Natural killer cell (primary cell): Measurements from ENCODE around the gene EYA4. TPM values are rescaled to one million over a fixed set of nuclear protein-coding genes. Genes with fewer than 3 reads are reported as not detected.

Source experiments
- ATAC-seq, 3 donors: fragments of 150-1000 bp in 2 of 3; fragments of 200-7000 bp in 1 of 3; cut with Tn5 transposase; 1 replicate in 1 of 3; 2 replicates in 2 of 3; pipeline ENCODE4 v1.10.0; 2021; ENCODE audit warnings: mild to moderate bottlenecking in 2 of 3, moderate library complexity in 2 of 3
- DNase-seq, 2 donors: peaks; one replicate each; pipeline versions ENCODE4 v3.0.0 to v3.0.0-alpha.2; 2013 to 2021; ENCODE audit warnings: mixed read lengths in 1 of 2
- H3K27ac ChIP-seq: one replicate; pipeline ENCODE4 v1.5.1; 2013; ENCODE audit warnings: mild to moderate bottlenecking, low read length
- H3K27me3 ChIP-seq: one replicate; pipeline ENCODE4 v1.6.1; 2013; ENCODE audit warnings: low read length; ENCODE audit not compliant: control insufficient read depth, insufficient read depth
- H3K36me3 ChIP-seq: one replicate; pipeline ENCODE4 v1.6.1; 2013; ENCODE audit warnings: low read length; ENCODE audit not compliant: control insufficient read depth, insufficient read depth
- H3K4me1 ChIP-seq: one replicate; pipeline ENCODE4 v1.6.1; 2013; ENCODE audit warnings: low read length; ENCODE audit not compliant: control insufficient read depth, insufficient read depth
- H3K4me3 ChIP-seq: one replicate; pipeline ENCODE4 v1.5.1; 2013; ENCODE audit warnings: low read length
- H3K9me3 ChIP-seq: one replicate; pipeline ENCODE4 v1.6.1; 2013; ENCODE audit warnings: low read length; ENCODE audit not compliant: control insufficient read depth, insufficient read depth
- H3K27ac Mint-ChIP-seq, 2 donors: one replicate each; pipeline ENCODE4 v1.8.0; 2022; ENCODE audit warnings: mild to moderate bottlenecking in 2 of 2, mixed read lengths in 2 of 2, moderate library complexity in 1 of 2
- H3K27me3 Mint-ChIP-seq, 2 donors: one replicate each; pipeline ENCODE4 v1.8.0; 2022; ENCODE audit warnings: low read depth in 2 of 2, mixed read lengths in 2 of 2
- H3K36me3 Mint-ChIP-seq: one replicate; pipeline ENCODE4 v1.8.0; 2022; ENCODE audit warnings: mixed read lengths
- H3K4me1 Mint-ChIP-seq, 2 donors: one replicate each; pipeline ENCODE4 v1.8.0; 2022; ENCODE audit warnings: mixed read lengths in 2 of 2
- H3K4me3 Mint-ChIP-seq: one replicate; pipeline ENCODE4 v1.8.0; 2022; ENCODE audit warnings: mild to moderate bottlenecking, moderate library complexity, mixed read lengths
- H3K9me3 Mint-ChIP-seq, 2 donors: one replicate each; pipeline ENCODE4 v1.8.0; 2022; ENCODE audit warnings: mixed read lengths in 2 of 2
- CTCF ChIP-seq: fragments of 200-600 bp; IDR thresholded peaks from one replicate; pipeline ENCODE4 v1.8.0; 2022; ENCODE audit warnings: antibody characterized with exemption
- WGBS: methylation state at CpG from one replicate; pipeline ENCODE4 v1.1.7; 2013; ENCODE audit warnings: missing lambda C conversion rate; ENCODE audit not compliant: insufficient coverage; 5-methylcytosine and 5-hydroxymethylcytosine counted together
- intact Hi-C: fragments of 100-400 bp; cut with micrococcal nuclease; formaldehyde crosslinking; loops from one replicate; pipeline ENCODE4 v1.14.2; 2022
- total RNA-seq, 4 donors: library from RNA; stranded (reverse); fragments of 120-200 nt in 1 of 4; gene quantifications; one replicate each; pipeline versions ENCODE4 v1.2.3 to v1.2.4, GENCODE V29; 2013 to 2022

Gene EYA4
- total RNA-seq, 3 donors from 2014 or later (not counting 1 experiment from before 2014, with no cell fraction given), result not detected

- Mint-ChIP-seq H3K36me3 (no peaks in the 10 kb centered on the region), H3K27me3 (peaks cover 0 to 4% of the 10 kb centered on the region in 2 donors), H3K4me1 (no peaks in the 10 kb centered on the region), H3K27ac (no peak overlapping the region), H3K9me3 (no peaks in the 10 kb centered on the region), H3K4me3 (no peak overlapping the region)
- TF ChIP-seq CTCF, result no peak
- H3K27me3 ChIP-seq, result no peaks in the 10 kb centered on the region
- intact Hi-C loops, result no loop called here
- no peak for DNase-seq
- no peaks in the 10 kb centered on the region for H3K4me1 ChIP-seq
- no peak for ATAC-seq
- H3K36me3 ChIP-seq, result no peaks in the 10 kb centered on the region
- H3K27ac ChIP-seq, result no peak overlapping the region
- no peaks in the 10 kb centered on the region for H3K9me3 ChIP-seq
- 71% methylated on average over 4 of the region's 4 CpGs for WGBS
- no peak overlapping the region for H3K4me3 ChIP-seq
Observed at GRCh38 chr6:133546098-133546497, 304.9 kb downstream of the EYA4 start.

DNA sequence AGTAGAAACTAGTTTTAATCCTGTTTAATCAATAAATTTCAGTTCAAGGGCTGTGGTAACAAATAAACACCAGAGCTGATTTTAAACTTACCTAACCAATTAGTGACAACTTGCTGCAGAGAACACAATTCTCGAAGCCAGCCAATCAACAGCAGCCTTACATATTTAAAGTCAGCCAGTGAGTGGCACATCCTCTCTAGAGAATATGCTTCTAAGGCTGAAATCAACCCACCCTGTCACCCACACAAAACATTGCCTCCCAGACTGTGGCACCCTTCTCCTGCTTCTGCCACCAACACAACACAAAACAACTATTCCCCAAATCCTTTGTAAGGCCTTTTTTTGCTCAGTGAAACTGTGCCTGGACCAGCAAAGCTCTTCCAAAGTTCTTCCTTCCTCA, 306.0 kb downstream of the EYA4 start:
- no peaks in the 10 kb centered on the region for H3K36me3 ChIP-seq
- 73% methylated on average over 1 of the region's 1 CpG for WGBS
- ATAC-seq (no peak), DNase-seq (no peak)
- no peaks in the 10 kb centered on the region for H3K9me3 ChIP-seq
- no peak for TF ChIP-seq CTCF
- H3K27ac ChIP-seq, result no peak overlapping the region
- no peaks in the 10 kb centered on the region for H3K4me1 ChIP-seq
- no peaks in the 10 kb centered on the region for H3K27me3 ChIP-seq
- Mint-ChIP-seq H3K4me1 (no peaks in the 10 kb centered on the region), H3K4me3 (no peak overlapping the region), H3K36me3 (no peaks in the 10 kb centered on the region), H3K9me3 (no peaks in the 10 kb centered on the region), H3K27me3 (peaks cover 0 to 4% of the 10 kb centered on the region in 2 donors), H3K27ac (no peak overlapping the region)
- intact Hi-C loops, result no loop called here
- no peak overlapping the region for H3K4me3 ChIP-seq

DNA sequence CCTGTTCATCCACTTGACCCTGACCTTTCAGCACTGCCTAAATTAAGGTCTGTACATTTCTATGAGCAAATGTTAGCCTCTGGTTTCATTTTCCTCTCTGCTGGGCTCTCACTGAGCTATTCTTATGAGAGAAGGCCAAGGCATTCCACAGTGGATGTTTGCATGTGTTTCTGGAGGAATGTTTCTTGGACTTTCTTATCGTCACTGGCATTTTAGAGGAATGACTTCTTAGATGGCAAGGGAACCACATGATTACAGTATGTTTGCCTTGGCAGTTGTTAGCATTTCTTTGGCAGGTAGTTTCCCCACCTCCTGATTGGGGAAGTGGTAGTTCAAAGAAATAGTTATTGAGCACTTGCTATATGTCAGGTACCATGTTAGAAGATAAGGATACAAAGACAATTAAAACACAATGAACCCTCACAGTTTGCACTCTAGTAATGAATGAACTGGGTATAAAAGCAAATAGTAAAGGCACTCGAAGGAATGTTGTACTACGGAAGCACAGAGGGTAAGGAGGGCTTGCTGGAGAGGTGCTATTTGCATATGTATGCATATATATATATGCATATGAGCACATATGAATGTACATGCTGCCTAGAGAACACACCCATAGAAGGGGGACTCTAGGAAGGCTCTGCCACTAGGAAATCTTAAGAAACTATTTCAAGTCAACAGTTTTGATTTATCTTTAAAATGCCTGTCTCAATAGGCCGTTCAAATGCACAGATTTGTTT, 307.4 kb downstream of the EYA4 start:
- H3K27ac Mint-ChIP-seq, result no peak overlapping the region
- intact Hi-C loops, result no loop called here
- 77% methylated on average over 4 of the region's 4 CpGs for WGBS

More for the DNA sequence above, 307.4 kb downstream of the EYA4 start:
- H3K4me1 ChIP-seq, result no peaks in the 10 kb centered on the region
- ATAC-seq, result no peak
- H3K4me3 Mint-ChIP-seq, result no peak overlapping the region
- H3K27me3 ChIP-seq, result no peaks in the 10 kb centered on the region
- H3K9me3 ChIP-seq, result no peaks in the 10 kb centered on the region
- DNase-seq, result no peak
- no peaks in the 10 kb centered on the region for H3K36me3 ChIP-seq
- no peak for TF ChIP-seq CTCF
- no peak overlapping the region for H3K4me3 ChIP-seq
- H3K27me3 Mint-ChIP-seq, result peaks cover 0 to 4% of the 10 kb centered on the region in 2 donors
- no peaks in the 10 kb centered on the region for H3K9me3 Mint-ChIP-seq
- H3K4me1 Mint-ChIP-seq, result no peaks in the 10 kb centered on the region
- H3K27ac ChIP-seq, result no peak overlapping the region
- H3K36me3 Mint-ChIP-seq, result no peaks in the 10 kb centered on the region
